CD4-positive, alpha-beta T cell treated with Interleukin-17A for 1 hour (primary cell): ENCODE results near the gene PNMA8B.

Source experiments
- DNase-seq: peaks from one replicate; pipeline ENCODE4 v3.0.0-alpha.2; 2020

The PNMA8B gene

DNA sequence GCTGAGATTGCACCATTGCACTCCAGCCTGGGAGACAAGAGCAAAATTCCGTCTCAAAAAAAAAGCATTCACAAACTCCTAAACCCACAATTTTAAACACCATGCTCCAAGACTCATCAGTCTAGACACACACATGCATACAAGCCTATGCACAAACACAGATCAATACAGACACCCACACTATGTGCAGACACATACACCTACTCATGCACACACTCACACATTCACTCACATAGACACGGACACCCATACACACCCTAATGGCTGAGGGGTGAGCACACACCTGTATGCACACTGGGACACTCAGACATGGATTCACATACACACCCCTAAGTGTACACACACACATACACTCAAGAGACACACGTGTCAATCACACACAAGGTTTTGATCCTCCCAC, 9.3 kb downstream of the PNMA8B start:
- DNase-seq = no peak

DNA sequence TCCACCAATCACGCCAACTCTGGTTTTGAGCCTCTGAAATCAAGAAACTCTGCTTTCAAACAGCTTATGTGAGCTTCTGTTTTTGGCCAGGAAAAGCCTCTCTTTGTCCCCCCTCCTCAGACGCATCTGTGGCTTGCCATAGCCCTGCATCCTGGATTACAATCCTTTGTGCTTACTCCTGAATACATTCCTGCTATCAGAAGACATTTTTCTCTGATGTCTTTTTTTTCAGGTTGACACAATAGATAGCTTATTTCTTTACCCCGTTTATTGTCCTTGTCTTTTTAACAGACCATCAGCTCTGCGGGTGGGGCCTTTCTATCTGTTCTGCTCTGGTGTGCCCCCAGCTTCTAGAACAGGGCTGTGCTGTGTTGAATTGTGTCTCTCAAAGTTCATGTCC, 11.0 kb downstream of the PNMA8B start:
- DNase-seq = no peak

DNA sequence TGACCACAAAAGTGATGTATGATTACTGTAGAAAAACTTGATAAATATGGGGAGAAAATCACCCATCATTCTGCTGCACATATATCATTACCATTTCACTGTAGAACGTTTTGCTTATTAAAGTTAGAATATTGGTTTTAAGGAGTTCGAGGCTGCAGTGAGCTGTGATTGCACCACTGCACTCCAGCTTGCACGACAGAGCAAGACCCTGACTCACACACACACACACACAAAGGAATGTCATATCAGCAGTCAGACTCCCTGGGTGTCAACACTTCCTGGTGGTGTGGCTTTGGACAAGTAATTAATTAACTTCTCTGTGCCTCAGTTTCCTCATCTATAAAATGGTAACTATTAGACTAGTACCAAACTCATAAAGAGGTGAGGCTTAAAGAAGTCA, 13.0 kb downstream of the PNMA8B start:
- no peak for DNase-seq

DNA sequence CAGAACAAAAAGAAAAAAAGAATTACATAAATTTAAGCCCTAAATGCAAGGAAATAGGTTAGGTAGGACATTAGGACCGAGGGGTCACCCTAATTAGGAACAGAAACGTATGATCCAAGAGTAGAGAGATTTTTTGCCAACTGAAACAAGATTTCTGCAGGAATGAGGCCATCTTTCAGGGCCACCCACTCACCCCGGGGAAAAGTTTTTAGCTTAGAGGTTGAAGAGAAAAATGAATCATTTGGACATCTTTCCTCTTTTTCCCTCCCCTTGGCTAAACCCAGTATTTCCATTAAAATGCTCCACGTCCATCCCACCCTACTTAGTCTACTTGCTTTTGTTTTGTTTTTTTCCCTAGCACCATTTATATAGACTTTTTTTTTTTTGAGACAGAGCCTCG, 13.7 kb downstream of the PNMA8B start:
- no peak for DNase-seq

DNA sequence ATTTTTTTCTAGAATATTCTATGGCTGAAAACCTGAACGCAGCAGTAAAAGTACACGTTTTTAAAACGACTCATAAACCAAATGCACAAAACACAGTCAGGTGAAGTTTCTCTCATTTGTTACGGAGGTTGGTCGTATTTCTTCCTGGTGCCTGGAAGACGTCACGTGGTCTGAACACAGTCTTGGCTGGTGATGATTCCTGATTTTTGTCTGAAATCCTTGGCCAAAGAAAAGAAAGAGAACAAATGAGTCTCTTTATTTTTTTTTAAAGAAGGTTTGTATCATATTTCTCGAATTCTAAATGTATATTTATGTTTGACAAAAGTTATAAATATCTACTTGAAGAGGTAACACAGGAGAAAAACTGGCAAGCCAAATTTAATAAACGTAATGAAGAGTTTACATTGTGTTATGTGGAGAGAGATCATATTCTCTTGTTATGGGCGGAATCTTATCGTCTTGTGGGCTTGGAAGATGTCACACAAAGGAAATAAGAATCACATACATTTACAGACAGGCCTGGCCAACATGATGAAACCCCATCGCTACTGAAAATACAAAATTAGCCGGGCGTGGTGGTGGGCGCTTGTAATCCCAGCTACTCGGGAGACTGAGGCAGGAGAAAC, 14.3 kb downstream of the PNMA8B start:
- no peak for DNase-seq

DNA sequence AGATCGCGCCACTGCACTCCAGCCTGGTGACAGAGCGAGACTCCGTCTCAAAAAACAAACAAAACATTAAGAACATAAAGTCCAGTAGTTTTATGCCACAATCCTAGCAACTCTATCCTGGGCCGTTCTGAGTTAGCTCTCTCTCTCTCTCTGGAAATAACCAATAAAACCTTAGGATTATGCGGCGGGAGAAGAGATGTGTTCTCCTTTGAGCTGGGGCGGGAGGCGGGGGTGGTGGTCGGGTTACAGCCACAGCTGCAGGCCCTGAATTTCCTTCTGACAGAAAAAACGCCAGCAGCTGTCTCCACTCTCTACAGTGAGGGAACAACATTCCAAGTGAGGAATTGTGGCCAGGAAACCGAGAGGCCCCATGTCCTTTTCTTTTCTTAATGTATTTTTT, 15.3 kb downstream of the PNMA8B start:
- DNase-seq = no peak

DNA sequence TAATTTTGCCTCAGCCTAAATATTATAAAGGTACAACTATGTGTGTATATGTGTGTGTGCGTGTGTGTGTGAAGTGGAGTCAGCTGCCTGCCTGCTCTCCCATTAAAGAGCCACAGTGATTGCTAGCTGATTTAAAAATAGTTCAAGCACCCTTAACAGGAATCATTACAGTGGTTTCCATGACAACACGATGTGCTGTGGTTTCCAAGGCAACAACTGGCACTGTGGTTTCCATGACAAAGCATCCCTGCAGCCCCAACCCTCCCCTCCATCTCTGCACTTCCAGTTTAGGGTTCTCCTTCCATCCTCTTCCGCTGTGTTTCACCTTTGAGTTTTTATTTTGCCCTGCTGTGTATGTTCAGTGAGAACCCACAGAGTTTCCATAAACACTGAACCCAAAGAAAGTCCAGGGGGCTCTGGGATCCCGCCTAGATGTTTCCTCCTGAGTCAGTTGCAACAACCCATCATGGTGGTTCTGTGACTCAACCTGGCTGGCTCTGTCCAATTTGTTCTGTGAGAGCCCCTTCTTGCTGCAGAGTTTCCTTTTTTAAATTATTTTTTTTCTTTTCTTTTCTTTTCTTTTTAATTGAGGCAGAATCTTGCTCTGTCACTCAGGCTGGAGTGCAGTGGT, 17.2 kb downstream of the PNMA8B start:
- DNase-seq = peak; percentile 36

DNA sequence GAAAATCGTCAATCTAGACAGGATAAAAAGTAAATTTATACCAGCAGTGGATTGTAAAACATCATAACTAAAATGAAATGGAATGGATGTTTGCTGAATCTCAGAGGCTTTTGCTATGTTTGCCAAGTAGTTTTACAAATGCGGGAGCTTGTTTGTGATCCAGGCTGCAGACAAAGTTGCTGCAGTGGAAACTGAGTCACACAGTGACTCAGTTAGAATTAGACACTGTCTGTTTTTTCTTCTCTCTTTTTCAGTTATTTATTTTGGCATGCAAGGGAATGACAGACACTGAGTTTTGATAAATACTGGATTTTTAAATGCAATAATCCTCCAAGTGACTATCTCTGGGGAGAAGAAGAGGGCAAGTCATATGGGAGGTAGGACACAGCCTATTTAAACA, 19.7 kb downstream of the PNMA8B start:
- DNase-seq = no peak

DNA sequence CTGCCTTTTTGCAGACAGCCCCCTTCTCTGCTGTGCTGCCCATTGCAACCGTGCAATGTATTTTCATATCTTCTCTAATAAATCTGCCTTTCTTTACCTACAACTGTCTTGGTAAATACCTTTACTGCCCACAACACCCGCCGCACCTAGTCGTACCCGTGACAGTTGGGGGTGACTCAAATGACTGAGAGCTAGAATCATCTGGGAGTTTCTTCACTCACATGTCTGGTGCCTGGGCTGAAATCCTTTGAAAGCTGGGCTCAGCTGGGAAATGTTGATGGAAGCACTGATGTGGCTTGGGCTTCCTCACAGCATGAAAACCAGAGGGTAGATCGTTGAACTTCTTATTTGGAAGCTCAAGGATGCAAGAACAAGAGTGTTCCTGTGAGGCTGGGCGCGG, 21.5 kb downstream of the PNMA8B start:
- DNase-seq = no peak

DNA sequence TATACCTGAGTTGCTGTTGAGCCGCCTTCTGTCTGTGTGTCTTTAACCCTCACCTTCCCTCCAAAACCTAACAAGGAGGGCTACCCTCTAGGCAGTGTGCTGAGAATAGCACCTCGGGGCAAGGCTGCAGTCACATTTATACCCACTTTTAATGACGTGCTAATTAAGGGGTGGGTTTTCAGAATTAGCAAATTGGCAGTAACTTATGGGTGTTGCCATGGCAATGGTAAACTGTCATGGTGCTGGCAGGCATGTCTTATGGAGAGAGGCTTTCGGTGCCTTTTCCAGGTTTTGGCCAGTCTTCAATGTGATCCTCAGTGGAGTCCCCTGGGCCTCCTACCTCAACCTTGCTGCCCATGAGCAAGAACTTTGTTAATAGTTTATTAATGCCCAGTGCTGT, 23.1 kb downstream of the PNMA8B start:
- no peak for DNase-seq

DNA sequence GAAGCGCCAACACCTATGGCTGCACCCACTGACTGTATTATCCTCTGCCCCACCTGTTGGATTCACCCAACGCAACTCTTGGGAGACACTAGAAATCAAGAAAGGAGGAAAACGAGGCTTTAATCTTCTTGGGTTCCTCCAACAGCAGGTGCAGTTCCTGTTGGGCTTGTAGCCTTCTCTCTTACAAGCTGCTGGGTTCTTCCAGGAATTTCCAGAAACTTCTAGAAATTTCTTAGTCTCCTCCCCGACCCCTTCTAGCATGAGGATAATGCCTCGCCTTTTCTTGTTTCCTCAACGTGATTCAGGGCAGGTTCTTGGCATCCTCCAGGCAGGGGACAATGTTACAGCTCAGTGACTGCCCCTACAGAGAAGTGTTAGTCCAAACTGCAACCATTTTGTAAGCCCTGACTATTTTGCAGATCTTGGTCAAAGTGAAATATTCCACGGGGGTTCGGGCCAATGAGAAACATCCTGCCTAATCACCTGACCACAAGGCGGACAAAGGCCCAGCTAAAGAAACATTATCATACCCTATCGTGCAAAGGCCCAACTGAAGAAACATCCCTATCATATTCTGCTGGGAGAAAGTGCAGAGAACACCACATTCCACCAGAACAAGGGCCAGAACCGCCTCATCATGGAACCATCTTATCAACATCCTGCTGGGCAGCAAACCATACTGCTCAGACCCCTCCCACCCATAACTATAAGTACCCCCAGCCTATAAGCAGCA, 23.7 kb downstream of the PNMA8B start:
- DNase-seq = no peak

DNA sequence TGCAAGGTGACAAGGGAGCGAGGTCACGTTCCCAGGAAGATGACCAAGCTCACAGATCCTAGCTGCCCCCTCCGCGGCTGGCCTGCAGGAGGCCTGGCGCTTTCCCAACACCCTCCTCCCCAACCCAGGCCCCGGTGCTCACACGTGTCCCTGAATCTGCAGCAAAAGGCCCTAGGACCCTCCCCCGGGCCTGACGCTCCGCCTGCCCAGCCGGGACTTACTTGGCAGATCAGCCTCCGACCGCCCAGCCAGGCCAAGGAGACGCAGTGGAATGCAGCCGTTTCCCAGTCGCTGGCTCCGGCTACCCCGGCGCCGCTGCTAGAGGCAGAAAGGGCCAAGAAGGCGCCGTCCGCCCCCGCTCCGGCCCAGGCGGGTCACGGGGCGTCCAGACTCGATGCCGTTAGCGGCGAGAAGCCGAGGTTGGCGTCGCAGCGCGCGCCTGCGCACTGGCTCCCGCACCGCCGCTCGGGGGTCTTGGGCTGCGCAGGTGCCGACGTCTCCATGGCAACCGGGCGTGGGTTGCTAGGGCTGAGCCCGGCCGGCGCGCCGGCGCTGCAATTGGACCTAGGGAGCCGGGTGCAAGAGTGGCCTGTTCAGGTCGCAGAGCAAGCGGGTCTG, 24.4 kb downstream of the PNMA8B start, which contains the start of gene PNMA8A:
Gene PNMA8A (minus strand): TSS at position 448 of the 618 bp plus-strand sequence. CDS start 528 bp downstream, outside the sequence.
- no peak for DNase-seq

DNA sequence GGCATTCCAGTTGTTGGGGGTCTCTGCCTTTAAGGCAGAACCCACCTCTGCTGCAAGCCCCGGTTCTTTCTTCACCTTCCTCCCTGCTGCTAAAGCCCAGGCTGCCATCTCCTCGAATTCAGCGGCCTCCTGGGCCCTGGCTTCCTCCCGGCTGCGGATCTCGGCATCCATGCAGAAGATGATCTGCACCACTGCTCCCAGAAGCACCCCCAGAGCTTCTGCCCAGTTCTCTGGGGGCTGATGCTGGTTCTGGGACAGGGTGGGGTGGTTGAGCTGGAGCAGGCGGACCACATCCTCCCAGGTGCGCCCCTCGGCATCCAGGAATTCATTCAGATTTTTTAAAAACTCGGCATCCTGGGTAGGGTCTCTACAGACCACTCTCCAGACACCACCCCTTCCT, 25.3 kb downstream of the PNMA8B start:
- DNase-seq = no peak

DNA sequence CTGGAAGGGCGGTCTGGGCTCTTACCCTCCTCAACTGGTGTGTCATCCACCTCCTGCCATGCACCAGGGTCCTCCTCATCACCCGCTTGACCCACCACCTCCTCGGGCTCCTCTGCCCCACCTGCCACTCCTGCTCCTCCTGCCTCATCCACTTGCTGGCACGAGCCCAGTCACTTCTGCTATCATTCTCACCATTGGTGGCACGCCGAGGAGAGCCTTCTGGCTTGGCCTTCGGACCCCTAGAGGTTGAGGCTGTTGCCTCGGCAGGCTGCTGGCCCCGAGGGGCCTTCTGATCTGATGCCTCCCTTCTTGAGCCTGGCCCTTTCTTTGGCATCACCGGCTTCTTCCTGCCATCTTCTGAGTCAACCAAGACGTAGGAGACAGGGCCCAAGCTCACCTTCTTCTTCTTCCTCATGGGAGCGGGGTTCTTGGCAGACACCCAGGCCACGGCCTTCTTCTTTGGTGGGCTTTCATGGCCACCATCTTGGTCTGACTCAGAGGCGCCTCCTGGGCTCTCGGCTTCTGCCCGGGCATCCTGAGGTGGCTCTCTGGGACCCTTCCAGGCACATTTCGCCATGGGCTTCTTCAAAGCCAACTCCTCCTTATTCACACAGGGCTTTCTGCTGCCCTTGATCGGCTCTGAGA, 26.0 kb downstream of the PNMA8B start:
- no peak for DNase-seq

DNA sequence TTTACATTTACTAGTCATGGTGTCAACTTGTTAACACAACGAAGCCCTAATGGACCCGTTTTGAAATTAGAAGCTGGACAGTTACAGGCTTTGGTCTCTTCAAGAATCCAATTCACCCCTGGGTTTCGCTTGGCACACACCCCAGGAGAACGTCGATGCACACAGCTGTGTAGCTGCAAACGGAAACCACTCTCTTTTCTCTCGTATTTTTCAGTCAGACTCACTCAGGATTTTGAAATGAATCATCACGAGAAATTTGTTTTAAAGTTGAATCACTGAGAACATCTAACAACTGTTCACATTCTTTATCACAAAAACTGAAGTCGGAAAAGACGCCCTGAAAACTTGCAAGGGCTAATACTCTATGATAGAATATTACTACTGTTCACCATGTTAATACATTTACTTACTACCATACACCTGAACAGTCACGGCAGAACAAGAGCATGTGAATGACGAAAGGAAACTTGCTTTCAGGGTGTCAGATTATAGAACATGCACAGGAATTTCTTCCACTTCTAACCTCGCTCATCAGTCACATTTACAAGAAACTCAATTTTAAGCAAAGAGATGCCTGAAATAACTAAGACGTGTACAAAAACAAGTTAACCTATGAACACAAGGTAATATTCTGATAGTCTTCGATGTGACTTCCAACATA, 29.0 kb downstream of the PNMA8B start:
- no peak for DNase-seq

DNA sequence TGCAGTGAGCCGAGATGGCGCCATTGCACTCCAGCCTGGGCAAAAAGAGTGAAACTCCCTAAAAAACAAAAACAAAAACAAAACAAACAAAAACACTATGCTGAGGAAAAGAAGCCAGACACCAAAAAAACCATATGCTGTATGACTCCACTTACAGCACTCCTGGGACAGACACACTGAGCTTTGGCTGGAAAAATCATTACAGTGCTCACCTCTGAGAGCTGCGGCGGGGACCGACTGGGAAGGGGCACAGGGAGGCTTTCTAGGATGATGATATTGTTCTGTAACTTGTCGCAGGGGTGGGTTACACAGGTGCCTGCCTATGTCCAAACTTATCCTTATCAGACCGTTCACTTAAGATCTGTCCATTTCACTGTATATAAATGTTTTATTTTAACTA, 32.2 kb downstream of the PNMA8B start:
- no peak for DNase-seq

DNA sequence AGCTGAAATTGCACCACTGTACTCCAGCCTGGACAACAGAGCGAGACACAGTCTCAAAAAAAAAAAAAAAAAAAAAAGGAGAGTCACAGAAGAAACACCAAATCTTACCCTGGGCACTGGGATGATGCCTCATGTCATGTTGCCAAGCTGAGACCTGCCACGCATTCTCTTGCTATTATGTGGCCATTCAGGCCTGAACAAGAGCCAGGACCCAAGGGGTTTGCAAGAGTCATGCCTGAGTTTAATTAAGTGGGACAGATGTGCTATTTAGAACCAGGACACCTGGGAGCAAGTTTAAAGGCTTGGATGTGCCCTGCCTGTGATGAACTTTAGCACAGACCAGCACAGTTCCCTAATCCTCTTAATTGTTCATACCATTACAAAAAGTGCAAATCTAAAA, 34.1 kb downstream of the PNMA8B start:
- no peak for DNase-seq

DNA sequence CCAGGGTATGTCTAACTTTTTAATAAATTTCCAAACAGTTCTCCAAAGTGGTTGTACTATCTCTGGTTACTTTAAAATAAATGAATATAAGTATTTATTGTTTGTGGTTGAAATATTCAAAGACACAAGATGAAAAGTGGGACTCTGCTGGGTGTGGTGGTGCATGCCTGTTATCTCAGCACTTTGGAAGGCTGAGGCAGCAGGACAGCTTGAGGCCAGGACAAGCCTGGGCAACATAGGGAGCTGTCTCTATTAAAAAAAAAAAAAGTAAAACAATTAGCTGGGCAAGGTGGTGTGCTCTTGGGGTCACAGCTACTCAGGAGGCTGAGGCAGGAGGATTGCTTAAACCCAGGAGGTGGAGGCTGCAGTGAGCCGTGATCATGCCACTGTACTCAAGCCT, 34.7 kb downstream of the PNMA8B start:
- DNase-seq = no peak

DNA sequence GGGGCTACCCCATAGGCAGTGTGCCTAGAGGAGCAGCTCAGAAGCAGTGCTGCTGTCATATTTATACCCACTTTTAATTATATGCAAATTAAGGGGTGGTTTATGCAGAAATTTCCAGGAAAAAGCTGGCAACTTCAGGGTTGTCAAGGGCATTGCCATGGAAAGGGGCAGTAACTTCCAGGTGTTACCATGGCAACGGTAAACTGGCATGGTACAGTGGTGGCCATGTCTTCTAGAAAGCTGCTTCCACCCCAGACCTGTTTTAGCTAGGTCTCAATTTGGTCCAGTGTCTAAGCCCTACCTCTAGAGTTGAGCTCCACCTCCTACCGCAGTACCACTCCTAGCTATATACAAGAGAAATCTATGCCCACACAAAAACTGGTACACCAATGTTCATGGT, 35.6 kb downstream of the PNMA8B start:
- no peak for DNase-seq

DNA sequence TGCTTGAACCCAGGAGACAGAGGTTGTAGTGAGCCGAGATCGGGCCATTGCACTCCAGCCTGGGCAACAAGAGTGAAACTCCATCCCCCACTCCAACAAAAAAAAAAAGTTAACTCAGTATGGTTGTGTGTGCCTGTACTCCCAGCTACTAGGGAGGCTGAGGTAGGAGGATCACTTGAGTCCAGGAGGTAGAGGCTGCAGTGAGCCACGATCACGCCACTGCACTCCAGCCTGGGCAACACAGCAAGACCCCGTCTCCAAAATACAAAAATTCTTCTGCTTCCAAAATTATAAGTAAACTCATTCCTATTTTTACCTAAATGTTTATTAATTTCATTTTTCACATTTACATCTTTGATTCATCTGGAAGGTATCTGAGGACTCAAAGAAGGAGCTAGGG, 38.7 kb downstream of the PNMA8B start:
- no peak for DNase-seq

DNA sequence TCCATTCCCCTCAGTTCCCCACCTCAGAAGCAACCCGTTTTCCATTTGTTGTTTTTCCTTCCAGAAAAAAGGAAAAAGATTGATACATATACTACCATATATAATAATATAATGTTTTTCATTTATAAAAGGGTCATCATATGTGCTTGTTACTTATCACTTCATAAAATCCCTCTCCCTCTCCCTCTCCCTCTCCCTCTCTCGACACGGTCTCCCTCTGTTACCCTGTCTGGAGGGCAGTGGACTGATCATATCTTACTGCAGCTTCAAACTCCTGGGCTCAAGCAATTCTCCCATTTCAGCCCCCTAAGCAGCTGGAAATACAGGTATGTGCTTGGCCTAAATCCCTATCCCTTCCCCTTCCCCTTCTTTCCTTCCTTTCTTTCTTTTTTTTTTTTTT, 41.4 kb downstream of the PNMA8B start:
- DNase-seq = no peak

DNA sequence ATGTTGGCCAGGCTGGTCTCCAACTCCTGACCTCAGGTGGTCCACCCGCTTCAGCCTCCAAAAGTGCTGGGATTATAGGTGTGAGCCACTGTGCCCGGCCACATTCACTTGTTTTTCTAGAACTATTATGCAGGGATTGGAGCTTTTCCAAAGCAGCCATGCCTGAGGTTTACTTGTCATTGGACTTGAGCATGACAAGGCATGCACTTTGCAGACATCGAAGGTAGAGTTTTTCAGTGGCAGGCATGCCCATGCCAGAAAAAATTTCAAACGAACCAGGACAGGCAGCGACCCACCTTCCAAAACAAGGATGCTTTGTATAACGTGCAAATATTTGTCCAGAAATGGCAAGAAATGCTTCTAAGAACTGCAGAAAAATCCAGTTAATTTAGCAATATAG, 42.0 kb downstream of the PNMA8B start:
- DNase-seq = no peak

DNA sequence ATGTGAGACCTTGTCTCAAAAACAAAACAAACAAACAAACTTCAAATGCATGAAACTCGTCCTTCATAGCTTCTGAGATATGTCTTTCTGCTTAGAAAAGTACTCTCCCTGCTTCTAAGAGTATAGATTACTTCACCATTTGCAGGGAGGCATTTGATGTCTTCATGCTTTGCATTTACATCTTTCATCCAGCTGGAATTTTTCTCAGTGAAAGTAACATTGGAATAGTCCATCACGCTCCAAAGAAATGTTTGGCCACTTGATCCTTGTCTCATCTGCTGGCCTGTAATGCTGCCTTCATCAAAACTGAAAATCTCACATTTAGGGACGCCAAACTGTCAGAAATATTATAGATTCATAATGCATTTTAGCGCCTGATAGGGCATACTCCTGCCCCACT, 43.5 kb downstream of the PNMA8B start:
- no peak for DNase-seq
